Osteocyte (in vitro differentiated cells): ENCODE measurements around the gene TNKS2. TPM values are rescaled to one million over a fixed set of nuclear protein-coding genes. Genes with fewer than 3 reads are reported as not detected.

Source experiments
- DNase-seq: peaks from one replicate; pipeline ENCODE4 v3.0.0; 2021; ENCODE audit warnings: mixed read lengths; ENCODE audit not compliant: unreplicated experiment; ENCODE audit errors: extremely low spot score
- H3K27ac Mint-ChIP-seq: one replicate; pipeline ENCODE4 v1.8.0; 2021; ENCODE audit warnings: mild to moderate bottlenecking, mixed read lengths; ENCODE audit not compliant: unreplicated experiment
- H3K27me3 Mint-ChIP-seq: one replicate; pipeline ENCODE4 v1.8.0; 2021; ENCODE audit warnings: mixed read lengths; ENCODE audit not compliant: unreplicated experiment
- H3K36me3 Mint-ChIP-seq: one replicate; pipeline ENCODE4 v1.8.0; 2021; ENCODE audit warnings: mixed read lengths; ENCODE audit not compliant: unreplicated experiment
- H3K4me1 Mint-ChIP-seq: one replicate; pipeline ENCODE4 v1.8.0; 2021; ENCODE audit warnings: mixed read lengths; ENCODE audit not compliant: unreplicated experiment
- H3K4me3 Mint-ChIP-seq: one replicate; pipeline ENCODE4 v1.8.0; 2021; ENCODE audit warnings: mild to moderate bottlenecking, moderate library complexity, mixed read lengths; ENCODE audit not compliant: unreplicated experiment
- H3K9me3 Mint-ChIP-seq: one replicate; pipeline ENCODE4 v1.8.0; 2021; ENCODE audit warnings: mixed read lengths; ENCODE audit not compliant: unreplicated experiment
- total RNA-seq: library from RNA; stranded (reverse); gene quantifications from 2 replicates; pipeline ENCODE4 v1.2.1, GENCODE V29; 2021
- TF ChIP-seq, protein P1 (sequence below): fragments of 200-600 bp; sonication (generic); IDR thresholded peaks from 2 replicates; pipeline ENCODE4 v1.5.0; 2021; ENCODE audit warnings: antibody characterized with exemption, mild to moderate bottlenecking, moderate library complexity

TNKS2 gene
- total RNA-seq, 1 donor from 2014 or later, result 64.9 TPM

- DNase-seq, result no peak
- no peaks in the 10 kb centered on the region for H3K27me3 Mint-ChIP-seq
- peak overlapping the region; percentile 95 for H3K27ac Mint-ChIP-seq
- no peaks in the 10 kb centered on the region for H3K9me3 Mint-ChIP-seq
- TF ChIP-seq, protein P1, sequence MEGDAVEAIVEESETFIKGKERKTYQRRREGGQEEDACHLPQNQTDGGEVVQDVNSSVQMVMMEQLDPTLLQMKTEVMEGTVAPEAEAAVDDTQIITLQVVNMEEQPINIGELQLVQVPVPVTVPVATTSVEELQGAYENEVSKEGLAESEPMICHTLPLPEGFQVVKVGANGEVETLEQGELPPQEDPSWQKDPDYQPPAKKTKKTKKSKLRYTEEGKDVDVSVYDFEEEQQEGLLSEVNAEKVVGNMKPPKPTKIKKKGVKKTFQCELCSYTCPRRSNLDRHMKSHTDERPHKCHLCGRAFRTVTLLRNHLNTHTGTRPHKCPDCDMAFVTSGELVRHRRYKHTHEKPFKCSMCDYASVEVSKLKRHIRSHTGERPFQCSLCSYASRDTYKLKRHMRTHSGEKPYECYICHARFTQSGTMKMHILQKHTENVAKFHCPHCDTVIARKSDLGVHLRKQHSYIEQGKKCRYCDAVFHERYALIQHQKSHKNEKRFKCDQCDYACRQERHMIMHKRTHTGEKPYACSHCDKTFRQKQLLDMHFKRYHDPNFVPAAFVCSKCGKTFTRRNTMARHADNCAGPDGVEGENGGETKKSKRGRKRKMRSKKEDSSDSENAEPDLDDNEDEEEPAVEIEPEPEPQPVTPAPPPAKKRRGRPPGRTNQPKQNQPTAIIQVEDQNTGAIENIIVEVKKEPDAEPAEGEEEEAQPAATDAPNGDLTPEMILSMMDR, result no peak
- H3K4me3 Mint-ChIP-seq, result peak overlapping the region; percentile 98
- H3K4me1 Mint-ChIP-seq, result peaks cover 44% of the 10 kb centered on the region
- peaks cover 18% of the 10 kb centered on the region for H3K36me3 Mint-ChIP-seq
Observed at GRCh38 chr10:91798649-91799611, 704 bp downstream of the TNKS2 start.

GRCh38 chr10:91799612-91799975 lies 1.4 kb downstream of the TNKS2 start:
- Mint-ChIP-seq H3K27ac (peak overlapping the region; percentile 95), H3K36me3 (peaks cover 21% of the 10 kb centered on the region), H3K4me1 (peaks cover 47% of the 10 kb centered on the region), H3K4me3 (peak overlapping the region; percentile 98), H3K27me3 (no peaks in the 10 kb centered on the region), H3K9me3 (no peaks in the 10 kb centered on the region)
- TF ChIP-seq, protein P1, result no peak
- no peak for DNase-seq

GRCh38 chr10:91800182-91800581 lies 2.0 kb downstream of the TNKS2 start:
- Mint-ChIP-seq H3K27ac (peak overlapping the region; percentile 95), H3K27me3 (no peaks in the 10 kb centered on the region), H3K4me1 (peaks cover 49% of the 10 kb centered on the region), H3K36me3 (peaks cover 24% of the 10 kb centered on the region), H3K9me3 (no peaks in the 10 kb centered on the region), H3K4me3 (peak overlapping the region; percentile 98)
- TF ChIP-seq, protein P1, result no peak
- DNase-seq, result no peak

DNA sequence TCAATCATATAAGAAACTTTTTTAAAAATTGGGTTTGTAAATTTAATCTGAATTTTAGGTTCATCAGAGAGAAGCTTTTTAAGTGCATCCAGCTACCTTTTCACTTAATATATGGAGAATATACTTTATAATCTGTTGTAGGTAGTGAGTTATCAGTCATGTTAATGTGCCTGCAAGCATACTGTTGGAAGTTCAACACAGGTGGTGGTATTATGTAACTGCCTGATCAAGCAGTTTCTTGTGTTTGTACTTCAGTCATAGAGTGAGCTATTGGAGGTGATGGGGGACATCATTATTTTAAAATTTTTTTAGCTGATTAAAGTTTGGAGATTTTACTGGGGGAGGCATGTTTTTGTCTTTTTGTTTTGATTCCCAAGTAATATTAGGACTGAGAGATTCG lies 2.5 kb downstream of the TNKS2 start:
- Mint-ChIP-seq H3K27ac (peak overlapping the region; percentile 95), H3K27me3 (no peaks in the 10 kb centered on the region), H3K9me3 (no peaks in the 10 kb centered on the region), H3K4me3 (peak overlapping the region; percentile 98), H3K36me3 (peaks cover 27% of the 10 kb centered on the region), H3K4me1 (peaks cover 55% of the 10 kb centered on the region)
- TF ChIP-seq, protein P1, result no peak
- DNase-seq, result no peak

DNA sequence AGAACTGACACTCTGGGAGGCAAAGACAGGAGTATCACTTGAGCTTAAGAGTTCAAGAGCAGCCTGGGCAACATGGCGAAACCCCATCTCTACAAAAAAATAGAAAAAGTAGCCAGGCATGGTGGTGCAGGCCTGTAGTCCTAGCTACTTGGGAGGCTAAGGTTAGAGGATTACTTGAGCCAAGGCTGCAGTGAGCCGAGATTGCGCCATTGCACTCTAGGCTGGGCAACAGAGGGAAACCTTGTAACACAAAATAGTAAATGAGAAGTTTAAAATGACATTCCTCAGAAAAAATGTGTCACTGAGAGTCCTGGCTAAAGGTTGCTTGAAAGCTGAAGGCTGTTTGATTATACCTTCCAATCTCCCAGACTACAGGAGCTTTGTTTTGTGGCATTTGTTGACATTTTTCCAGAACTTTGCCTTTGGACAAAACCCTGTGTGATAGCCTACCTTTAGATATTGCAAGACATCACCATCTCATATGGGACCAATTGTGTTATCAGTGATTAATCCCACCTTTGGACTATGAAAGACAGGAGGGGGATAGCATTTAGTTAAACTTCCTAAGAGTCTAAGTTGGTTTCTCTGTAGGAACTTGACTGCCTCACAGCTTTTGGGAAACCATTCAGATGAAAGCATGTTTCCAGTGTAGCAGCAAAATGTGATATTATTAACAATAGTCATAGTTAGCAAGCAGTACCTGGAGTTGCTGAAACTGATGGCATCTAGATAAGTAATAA lies 5.3 kb downstream of the TNKS2 start:
- Mint-ChIP-seq H3K27ac (no peak overlapping the region), H3K4me1 (peaks cover 47% of the 10 kb centered on the region), H3K4me3 (no peak overlapping the region), H3K27me3 (no peaks in the 10 kb centered on the region), H3K36me3 (peaks cover 32% of the 10 kb centered on the region), H3K9me3 (no peaks in the 10 kb centered on the region)
- DNase-seq, result no peak
- TF ChIP-seq, protein P1, result no peak
